HepG2 (cell line): ENCODE results near the gene CYP19A1.

Source experiments
- PCBP2 ChIP-seq: fragments of 200-400 bp; formaldehyde crosslinking; optimal IDR thresholded peaks from 2 replicates; pipeline ENCODE3; 2018; ENCODE audit warnings: low read length, low read depth; ENCODE audit not compliant: poor library complexity, severe bottlenecking
- POLR2A ChIP-seq, 2 experiments: IDR thresholded peaks; 2 replicates each; pipeline ENCODE4 v1.6.1; 2011; ENCODE audit warnings: low read depth in 2 of 2, low read length in 2 of 2, mild to moderate bottlenecking in 1 of 2, moderate library complexity in 1 of 2; ENCODE audit not compliant: insufficient read depth in 1 of 2
- TAF1 ChIP-seq: sonication (generic); formaldehyde crosslinking; IDR thresholded peaks from 2 replicates; pipeline ENCODE4 v1.4.0; 2020; ENCODE audit warnings: missing genetic modification reagents
- ZFP37 ChIP-seq: sonication (generic); formaldehyde crosslinking; IDR thresholded peaks from 2 replicates; pipeline ENCODE4 v1.4.0; 2020; ENCODE audit warnings: missing genetic modification reagents, borderline replicate concordance

- no peak for TF ChIP-seq PCBP2
- TF ChIP-seq ZFP37 (CRISPR knock-in tag): no peak
- TF ChIP-seq TAF1: no peak
- TF ChIP-seq POLR2A (IDR thresholded peaks at IDR 0.05; ENCODE audit: insufficient read depth in 1 of 2, low read depth in 2 of 2, low read length in 2 of 2): no peak
Measured at GRCh38 chr15:51371266-51371665, 32.9 kb upstream of the CYP19A1 start.
